ENCODE results near the gene C2orf68. TPM values are rescaled to one million over a fixed set of nuclear protein-coding genes. Genes with fewer than 3 reads are reported as not detected.

C2orf68 gene
- total RNA-seq, 1 experiment from 2014 or later, result 23.7 TPM

GRCh38 chr2:85601771-85602475, 9.9 kb downstream of the C2orf68 start:
- Histone ChIP-seq H3K9me3 (ENCODE audit: control insufficient read depth, insufficient read depth, low read depth, low read length) (no peaks in the 10 kb centered on the region), H3K4me1 (ENCODE audit: control insufficient read depth, insufficient read depth, low read length) (peaks cover 37% of the 10 kb centered on the region), H3K36me3 (ENCODE audit: control insufficient read depth, insufficient read depth, low read length) (no peaks in the 10 kb centered on the region; the same call in 1 of the 2 replicates), H3K27me3 (ENCODE audit: control insufficient read depth, insufficient read depth, low read length) (no peaks in the 10 kb centered on the region), H3K27ac (ENCODE audit: low read length) (peak overlapping the region; percentile 84), H3K4me3 (ENCODE audit: low read depth in 2 of 2, low read length in 2 of 2) (peak overlapping the region; percentile 97 to 99)
- ChIA-PET POLR2A (interaction anchor here (0.5 kb wide), 1 partner anchor 182 kb away, joined by 3 read pairs; no protein-coding TSS in a partner anchor), CTCF (no interaction called here)
- TF ChIP-seq SIN3A (IDR thresholded peaks at IDR 0.05; ENCODE audit: borderline replicate concordance, insufficient read depth, low read depth, low read length) (no peak), CTCF (IDR thresholded peaks at IDR 0.05) (no peak), POLR2AphosphoS5 (IDR thresholded peaks at IDR 0.05; ENCODE audit: low read depth, low read length) (no peak), REST (IDR thresholded peaks at IDR 0.05; ENCODE audit: insufficient read depth in 1 of 2, low read depth in 2 of 2, low read length in 1 of 2) (no peak)
- in situ Hi-C loops (cut with HindIII; ENCODE audit: low pct_unique_long_range_greater_than_20kb, low sequenced_read_pairs) (no loop called here), intact Hi-C loops (cut with micrococcal nuclease; ENCODE audit: unreplicated experiment) (no loop called here)
- DNase-seq (ENCODE audit: low read depth, low spot score), result no peak
- peak; percentile 78 for ATAC-seq
- BruUV-seq (replicated peaks), result no TSS peak

GRCh38 chr2:85600951-85601770, 10.7 kb downstream of the C2orf68 start:
- in situ Hi-C loops (cut with HindIII; ENCODE audit: low pct_unique_long_range_greater_than_20kb, low sequenced_read_pairs) (no loop called here), intact Hi-C loops (cut with micrococcal nuclease; ENCODE audit: unreplicated experiment) (no loop called here)
- H3K4me1 ChIP-seq (ENCODE audit: control insufficient read depth, insufficient read depth, low read length), result peaks cover 44% of the 10 kb centered on the region
- CTCF ChIA-PET, result no interaction called here
- H3K9me3 ChIP-seq (ENCODE audit: control insufficient read depth, insufficient read depth, low read depth, low read length), result no peaks in the 10 kb centered on the region
- H3K27me3 ChIP-seq (ENCODE audit: control insufficient read depth, insufficient read depth, low read length), result no peaks in the 10 kb centered on the region
- ATAC-seq, result no peak
- peak overlapping the region; percentile 97 to 99 for H3K4me3 ChIP-seq (ENCODE audit: low read depth in 2 of 2, low read length in 2 of 2)
- no peak for TF ChIP-seq TCF7L2 (IDR thresholded peaks at IDR 0.05; ENCODE audit: low read depth, low read length)
- no peak for TF ChIP-seq CTCF (IDR thresholded peaks at IDR 0.05)
- TF ChIP-seq REST (IDR thresholded peaks at IDR 0.05; ENCODE audit: insufficient read depth in 1 of 2, low read depth in 2 of 2, low read length in 1 of 2), result no peak
- TF ChIP-seq SIN3A (IDR thresholded peaks at IDR 0.05; ENCODE audit: borderline replicate concordance, insufficient read depth, low read depth, low read length), result no peak
- no peak for TF ChIP-seq POLR2AphosphoS5 (IDR thresholded peaks at IDR 0.05; ENCODE audit: low read depth, low read length)
- H3K27ac ChIP-seq (ENCODE audit: low read length), result peak overlapping the region; percentile 84
- DNase-seq (ENCODE audit: low read depth, low spot score), result no peak
- no peaks in the 10 kb centered on the region; the same call in 1 of the 2 replicates for H3K36me3 ChIP-seq (ENCODE audit: control insufficient read depth, insufficient read depth, low read length)
- POLR2A ChIA-PET, result interaction anchor here (0.6 kb wide), 1 partner anchor 52 kb away, joined by 6 read pairs; no protein-coding TSS in a partner anchor
- no TSS peak for BruUV-seq (replicated peaks)

Data from Panc1 (cell line).